Measurements from ENCODE around the gene CCBE1.

Gene CCBE1

GRCh38 chr18:59454909-59455727 is 242.1 kb downstream of the CCBE1 start:
- no peak for DNase-seq (ENCODE audit: low read depth)

- DNase-seq (ENCODE audit: low read depth), result no peak
Observed at GRCh38 chr18:59453468-59453961, 243.7 kb downstream of the CCBE1 start.

GRCh38 chr18:59451963-59452362 is 245.3 kb downstream of the CCBE1 start:
- no peak for DNase-seq (ENCODE audit: low read depth)

- DNase-seq (ENCODE audit: low read depth), result no peak
Observed at GRCh38 chr18:59451073-59451472, 246.2 kb downstream of the CCBE1 start.

- no peak for DNase-seq (ENCODE audit: low read depth)
Observed at GRCh38 chr18:59448546-59448945, 248.7 kb downstream of the CCBE1 start.

- DNase-seq (ENCODE audit: low read depth), result no peak
Observed at GRCh38 chr18:59446012-59446411, 251.2 kb downstream of the CCBE1 start.

- no peak for DNase-seq (ENCODE audit: low read depth)
Observed at GRCh38 chr18:59437851-59438569, 259.2 kb downstream of the CCBE1 start.

GRCh38 chr18:59432803-59433597 is 264.2 kb downstream of the CCBE1 start:
- DNase-seq (ENCODE audit: low read depth), result no peak

- no peak for DNase-seq (ENCODE audit: low read depth)
Observed at GRCh38 chr18:59431131-59431530, 266.1 kb downstream of the CCBE1 start.

GRCh38 chr18:59429608-59430007 is 267.6 kb downstream of the CCBE1 start:
- DNase-seq (ENCODE audit: low read depth), result no peak

- DNase-seq (ENCODE audit: low read depth), result no peak
Observed at GRCh38 chr18:59428018-59428417, 269.2 kb downstream of the CCBE1 start.

- no peak for DNase-seq (ENCODE audit: low read depth)
Observed at GRCh38 chr18:59426855-59427254, 270.4 kb downstream of the CCBE1 start.

- no peak for DNase-seq (ENCODE audit: low read depth)
Observed at GRCh38 chr18:59423259-59423658, 274.0 kb downstream of the CCBE1 start.

GRCh38 chr18:59420244-59420643 is 277.0 kb downstream of the CCBE1 start:
- no peak for DNase-seq (ENCODE audit: low read depth)

GRCh38 chr18:59419386-59419785 is 277.8 kb downstream of the CCBE1 start:
- DNase-seq (ENCODE audit: low read depth), result no peak

- DNase-seq (ENCODE audit: low read depth), result no peak
Observed at GRCh38 chr18:59416818-59417217, 280.4 kb downstream of the CCBE1 start.

- no peak for DNase-seq (ENCODE audit: low read depth)
Observed at GRCh38 chr18:59414111-59414653, 283.0 kb downstream of the CCBE1 start.

- DNase-seq (ENCODE audit: low read depth), result peak; percentile 55
Observed at GRCh38 chr18:59402432-59403090, 294.7 kb downstream of the CCBE1 start.

- DNase-seq (ENCODE audit: low read depth), result no peak
Observed at GRCh38 chr18:59400407-59400806, 296.8 kb downstream of the CCBE1 start.

- no peak for DNase-seq (ENCODE audit: low read depth)
Observed at GRCh38 chr18:59395226-59396175, 301.7 kb downstream of the CCBE1 start.

Measured in stimulated activated CD8-positive, alpha-beta memory T cell treated with anti-CD3 and anti-CD28 coated beads, Interleukin-4, amount 100 ng/mL, for 24 hours (primary cell).